Stomach (tissue), 4 donors: Measurements from ENCODE around the gene RAPH1.
"Not testable (repeated sequence)": the region's sequence is repeated elsewhere in the genome, so short reads cannot be mapped to it uniquely, and the experiment has no call there.

Source experiments
- EP300 ChIP-seq: sonication (generic); formaldehyde crosslinking; IDR thresholded peaks from one replicate; pipeline ENCODE4 v1.6.1; 2017; ENCODE audit warnings: antibody characterized with exemption
- POLR2A ChIP-seq, 4 donors: fragments of 450-650 bp; IDR thresholded peaks; one replicate each; pipeline ENCODE4 v1.6.1; 2016; ENCODE audit warnings: antibody characterized with exemption in 4 of 4, control low read depth in 2 of 4, mild to moderate bottlenecking in 1 of 4, moderate library complexity in 1 of 4
- POLR2AphosphoS5 ChIP-seq, 3 donors: sonication (generic); formaldehyde crosslinking; IDR thresholded peaks; one replicate each; pipeline ENCODE4 v1.6.1; 2016; ENCODE audit warnings: antibody characterized with exemption in 3 of 3
- TF ChIP-seq, protein P1 (sequence below), 7 experiments: fragments of 450-650 bp in 4 of 7; fragments of 200-600 bp in 3 of 7; sonication (generic) in 3 of 7; IDR thresholded peaks; one replicate each; pipeline ENCODE4 v1.5.1; 2016 to 2019; ENCODE audit warnings: antibody characterized with exemption in 7 of 7, control low read depth in 2 of 7, mild to moderate bottlenecking in 1 of 7

DNA sequence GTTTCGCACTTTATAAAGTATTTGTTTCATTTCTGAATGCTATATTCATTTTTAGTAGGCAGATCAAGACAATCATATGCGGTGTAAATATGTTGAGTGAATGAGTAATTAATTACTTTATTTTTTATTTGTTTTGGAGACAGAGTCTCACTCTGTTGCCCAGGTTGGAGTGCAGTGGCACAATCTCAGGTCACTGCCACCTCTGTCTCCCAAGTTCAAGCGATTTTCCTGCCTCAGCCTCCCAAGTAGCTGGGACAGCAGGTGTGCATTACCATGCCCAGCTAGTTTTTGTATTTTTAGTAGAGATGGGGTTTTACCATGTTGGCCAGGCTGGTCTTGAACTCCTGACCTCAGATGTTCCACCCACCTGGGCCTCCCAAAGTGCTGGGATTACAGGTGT lies 5.5 kb upstream of the RAPH1 start:
- TF ChIP-seq, protein P1, sequence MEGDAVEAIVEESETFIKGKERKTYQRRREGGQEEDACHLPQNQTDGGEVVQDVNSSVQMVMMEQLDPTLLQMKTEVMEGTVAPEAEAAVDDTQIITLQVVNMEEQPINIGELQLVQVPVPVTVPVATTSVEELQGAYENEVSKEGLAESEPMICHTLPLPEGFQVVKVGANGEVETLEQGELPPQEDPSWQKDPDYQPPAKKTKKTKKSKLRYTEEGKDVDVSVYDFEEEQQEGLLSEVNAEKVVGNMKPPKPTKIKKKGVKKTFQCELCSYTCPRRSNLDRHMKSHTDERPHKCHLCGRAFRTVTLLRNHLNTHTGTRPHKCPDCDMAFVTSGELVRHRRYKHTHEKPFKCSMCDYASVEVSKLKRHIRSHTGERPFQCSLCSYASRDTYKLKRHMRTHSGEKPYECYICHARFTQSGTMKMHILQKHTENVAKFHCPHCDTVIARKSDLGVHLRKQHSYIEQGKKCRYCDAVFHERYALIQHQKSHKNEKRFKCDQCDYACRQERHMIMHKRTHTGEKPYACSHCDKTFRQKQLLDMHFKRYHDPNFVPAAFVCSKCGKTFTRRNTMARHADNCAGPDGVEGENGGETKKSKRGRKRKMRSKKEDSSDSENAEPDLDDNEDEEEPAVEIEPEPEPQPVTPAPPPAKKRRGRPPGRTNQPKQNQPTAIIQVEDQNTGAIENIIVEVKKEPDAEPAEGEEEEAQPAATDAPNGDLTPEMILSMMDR (IDR thresholded peaks at IDR 0.05) = not testable (repeated sequence)
- not testable (repeated sequence) for TF ChIP-seq POLR2A (IDR thresholded peaks at IDR 0.05); POLR2AphosphoS5 (IDR thresholded peaks at IDR 0.05); EP300
